Aorta (tissue), 5 donors: ENCODE measurements around the gene MADCAM1. TPM values are rescaled to one million over a fixed set of nuclear protein-coding genes. Genes with fewer than 3 reads are reported as not detected.

ENCODE experiments used
- ATAC-seq: fragments of 200-7000 bp; cut with Tn5 transposase; one replicate; pipeline ENCODE4 v1.9.1; 2022; ENCODE audit warnings: moderate library complexity; ENCODE audit not compliant: low FRiP score
- DNase-seq, 2 donors: peaks; one replicate each; pipeline ENCODE4 v3.0.0-alpha.2; 2020
- H3K27ac ChIP-seq, 2 donors: one replicate each; pipeline ENCODE4 v1.5.1; 2013; ENCODE audit warnings: low read length in 2 of 2, mild to moderate bottlenecking in 2 of 2, moderate library complexity in 2 of 2, control low read depth in 1 of 2, inconsistent platforms in 1 of 2, low read depth in 1 of 2
- H3K27me3 ChIP-seq, 2 donors: one replicate each; pipeline ENCODE4 v1.6.1; 2013; ENCODE audit warnings: control low read depth in 1 of 2, low read length in 1 of 2, mild to moderate bottlenecking in 1 of 2, moderate library complexity in 1 of 2; ENCODE audit not compliant: insufficient read depth in 2 of 2, control insufficient read depth in 1 of 2
- H3K36me3 ChIP-seq, 2 donors: one replicate each; pipeline ENCODE4 v1.6.1; 2013; ENCODE audit warnings: control low read depth in 1 of 2, low read length in 1 of 2, mild to moderate bottlenecking in 1 of 2; ENCODE audit not compliant: insufficient read depth in 2 of 2, control insufficient read depth in 1 of 2
- H3K4me1 ChIP-seq, 2 donors: one replicate each; pipeline ENCODE4 v1.6.1; 2013; ENCODE audit warnings: low read length in 2 of 2, control low read depth in 1 of 2, mild to moderate bottlenecking in 1 of 2, moderate library complexity in 1 of 2; ENCODE audit not compliant: insufficient read depth in 2 of 2, control insufficient read depth in 1 of 2
- H3K4me3 ChIP-seq, 2 donors: one replicate each; pipeline ENCODE4 v1.5.1; 2013; ENCODE audit warnings: low read length in 2 of 2, control low read depth in 1 of 2, mild to moderate bottlenecking in 1 of 2
- H3K9me3 ChIP-seq: one replicate; pipeline ENCODE4 v1.6.1; 2013; ENCODE audit warnings: mild to moderate bottlenecking, low read length; ENCODE audit not compliant: control insufficient read depth
- WGBS, 2 donors: extraction: QIAGEN DNeasy Blood & Tissue Kit; methylation state at CpG; one replicate each; pipeline ENCODE4 v1.1.7; 2013; 5-methylcytosine and 5-hydroxymethylcytosine counted together
- intact Hi-C, 2 donors: fragments of 100-400 bp; cut with DNase I; formaldehyde crosslinking; loops; one replicate each; pipeline versions ENCODE4 v1.14.2 to v1.15.0; 2022
- polyA plus RNA-seq, 2 donors: library from polyadenylated mRNA; stranded (reverse); fragments of 200-250 nt; gene quantifications; one replicate each; pipeline ENCODE4 v1.2.3, GENCODE V29; 2013
- total RNA-seq, 2 donors: library from RNA; stranded (reverse); fragmentation: NEBNext Ultra II Directional; extraction: Animal tissue kit (Norgen Biotek cat#: 25700); gene quantifications; one replicate each; pipeline ENCODE4 v1.2.1, GENCODE V29; 2021
- donor health status: healthy with polysubstance abuse.
- donor health status: Bipolar disorder and iron deficiency.
- donor health status: DM: no; HTN: no; CAD: no.
- donor health status: DM: no; HTN: no; CAD: no.
- donor health status: DM: yes; HTN: yes; CAD: no.

Gene MADCAM1
- total and polyA plus RNA-seq, 4 donors, result 0.50 to 1.4 (median 0.63) TPM; not detected in 1

DNA sequence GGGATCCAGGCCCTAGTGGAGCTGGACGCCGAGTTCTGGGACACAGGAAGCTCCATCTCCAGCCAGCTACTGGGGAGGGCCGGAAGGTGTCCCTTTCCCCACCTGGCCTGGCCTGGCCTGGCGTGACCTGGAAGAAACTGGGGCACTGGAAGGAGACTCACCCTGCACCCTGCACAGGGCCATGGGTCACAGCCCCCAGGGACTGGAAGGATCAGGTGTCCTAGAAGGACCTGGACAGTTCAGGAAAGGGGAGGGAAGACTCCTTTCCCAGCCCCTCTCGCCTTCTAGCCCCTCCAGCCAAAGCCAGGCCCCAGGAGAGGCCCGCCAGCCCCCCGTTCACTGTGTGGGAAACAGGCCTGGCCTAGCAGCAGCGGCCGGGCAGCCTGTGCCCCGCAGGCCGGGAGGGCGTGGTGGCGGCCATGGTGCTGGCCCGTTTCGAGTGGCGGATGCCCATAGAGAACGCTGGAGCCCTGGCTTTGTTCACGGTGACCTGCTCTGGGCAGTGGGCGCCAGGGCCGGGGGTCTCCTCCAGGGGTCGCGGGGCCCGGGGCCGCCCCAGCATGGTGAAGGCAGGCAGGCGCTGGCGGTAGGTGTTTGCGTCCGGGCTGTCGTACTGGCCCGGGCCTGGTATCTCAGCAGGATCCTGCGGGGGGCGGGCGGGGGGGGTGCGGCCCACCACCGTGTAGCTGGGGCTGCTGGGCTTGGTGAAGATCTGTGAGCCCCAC is 32.6 kb upstream of the MADCAM1 start:
- Histone ChIP-seq H3K9me3 (no peaks in the 10 kb centered on the region), H3K27ac (no peak overlapping the region), H3K4me1 (no peaks in the 10 kb centered on the region), H3K4me3 (no peak overlapping the region), H3K27me3 (no peaks in the 10 kb centered on the region), H3K36me3 (no peaks in the 10 kb centered on the region)
- 80 to 85% methylated on average over 35 of the region's 35 CpGs for WGBS, 2 donors
- ATAC-seq, result no peak
- DNase-seq, result peak in 1 of 2 donors; percentile 66
- intact Hi-C loops, result no loop called here

DNA sequence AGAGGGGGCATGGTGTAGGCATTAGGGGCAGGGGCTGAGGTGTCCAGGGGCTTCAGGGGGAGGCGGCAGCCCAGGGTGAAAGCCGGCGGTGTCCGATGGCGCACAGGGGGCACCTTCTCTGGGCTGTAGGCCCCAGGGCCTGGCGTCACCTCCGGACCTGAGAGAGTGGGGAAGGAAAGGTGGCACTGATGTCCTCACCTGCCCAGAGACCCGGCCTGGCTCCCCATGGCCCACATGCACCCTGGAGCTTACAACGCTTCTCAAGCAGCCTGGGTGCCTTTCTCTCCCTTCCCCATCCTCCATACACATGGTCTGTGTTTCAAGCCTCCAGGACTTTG is 32.1 kb upstream of the MADCAM1 start:
- intact Hi-C loops, result no loop called here
- Histone ChIP-seq H3K27me3 (no peaks in the 10 kb centered on the region), H3K36me3 (no peaks in the 10 kb centered on the region), H3K4me3 (no peak overlapping the region), H3K4me1 (no peaks in the 10 kb centered on the region), H3K27ac (no peak overlapping the region), H3K9me3 (no peaks in the 10 kb centered on the region)
- ATAC-seq (no peak), DNase-seq (peak in 1 of 2 donors; percentile 74)
- 81 to 90% methylated on average over 9 of the region's 9 CpGs for WGBS, 2 donors

- H3K27ac ChIP-seq, result no peak overlapping the region
- no peak for ATAC-seq
- WGBS, 2 donors, result 95 to 97% methylated on average over 3 of the region's 3 CpGs
Observed at GRCh38 chr19:465056-465816, 31.1 kb upstream of the MADCAM1 start.

DNA sequence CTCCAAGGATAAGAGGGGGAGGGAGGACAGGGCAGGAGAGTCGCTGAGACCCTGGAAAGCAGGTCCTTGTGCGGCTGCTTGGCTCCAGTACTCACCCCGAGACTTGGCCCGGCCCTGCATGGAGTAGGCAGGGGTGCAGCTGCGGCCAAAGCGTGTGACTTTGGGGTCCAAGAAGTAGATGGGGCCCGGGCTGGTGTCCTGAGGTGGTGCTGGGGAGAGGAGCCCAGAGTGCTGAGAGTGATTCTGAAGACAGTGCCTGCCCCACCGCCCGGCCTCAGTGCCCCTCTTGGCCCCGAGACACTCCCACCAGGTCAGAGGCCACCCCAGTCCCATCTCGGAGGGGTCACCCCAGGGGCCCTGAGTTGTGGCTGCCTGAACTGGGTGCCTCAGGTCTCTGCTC is 28.7 kb upstream of the MADCAM1 start:
- WGBS, 2 donors, result 68 to 76% methylated on average over 11 of the region's 11 CpGs
- H3K4me3 ChIP-seq, result no peak overlapping the region
- H3K4me1 ChIP-seq, result no peaks in the 10 kb centered on the region
- intact Hi-C loops, result no loop called here
- no peak for ATAC-seq
- peak in 1 of 2 donors; percentile 75 for DNase-seq
- no peaks in the 10 kb centered on the region for H3K27me3 ChIP-seq
- no peaks in the 10 kb centered on the region for H3K36me3 ChIP-seq
- no peaks in the 10 kb centered on the region for H3K9me3 ChIP-seq
- H3K27ac ChIP-seq, result no peak overlapping the region

More at GRCh38 chr19:465056-465816, 31.1 kb upstream of the MADCAM1 start:
- DNase-seq, result no peak
- Histone ChIP-seq H3K9me3 (no peaks in the 10 kb centered on the region), H3K4me1 (no peaks in the 10 kb centered on the region), H3K4me3 (no peak overlapping the region), H3K27me3 (no peaks in the 10 kb centered on the region), H3K36me3 (no peaks in the 10 kb centered on the region)
- intact Hi-C loops, result no loop called here

- WGBS, 2 donors, result 73 to 77% methylated on average over 27 of the region's 27 CpGs
- no peaks in the 10 kb centered on the region for H3K27me3 ChIP-seq
- no peak overlapping the region for H3K4me3 ChIP-seq
- ATAC-seq, result no peak
- no peak for DNase-seq
- no peaks in the 10 kb centered on the region for H3K36me3 ChIP-seq
- intact Hi-C loops, result no loop called here
- H3K27ac ChIP-seq, result no peak overlapping the region
- H3K4me1 ChIP-seq, result no peaks in the 10 kb centered on the region
- H3K9me3 ChIP-seq, result no peaks in the 10 kb centered on the region
Observed at GRCh38 chr19:468587-469256, 27.6 kb upstream of the MADCAM1 start.

GRCh38 chr19:469833-470232 is 26.5 kb upstream of the MADCAM1 start:
- no peaks in the 10 kb centered on the region for H3K4me1 ChIP-seq
- no peaks in the 10 kb centered on the region for H3K27me3 ChIP-seq
- no peaks in the 10 kb centered on the region for H3K9me3 ChIP-seq
- no peaks in the 10 kb centered on the region for H3K36me3 ChIP-seq
- intact Hi-C loops, result no loop called here
- no peak overlapping the region for H3K4me3 ChIP-seq
- H3K27ac ChIP-seq, result no peak overlapping the region
- 82% methylated on average over 5 to 7 of the region's 7 CpGs for WGBS, 2 donors
- no peak for ATAC-seq
- DNase-seq, result no peak

- Histone ChIP-seq H3K27me3 (no peaks in the 10 kb centered on the region), H3K9me3 (no peaks in the 10 kb centered on the region), H3K36me3 (no peaks in the 10 kb centered on the region), H3K4me3 (no peak overlapping the region), H3K27ac (no peak overlapping the region), H3K4me1 (no peaks in the 10 kb centered on the region)
- intact Hi-C loops, result no loop called here
- DNase-seq (peak in 1 of 2 donors; percentile 75), ATAC-seq (peak; percentile 34)
- 74 to 75% methylated on average over 20 of the region's 20 CpGs for WGBS, 2 donors
Observed at GRCh38 chr19:470701-471100, 25.6 kb upstream of the MADCAM1 start.

DNA sequence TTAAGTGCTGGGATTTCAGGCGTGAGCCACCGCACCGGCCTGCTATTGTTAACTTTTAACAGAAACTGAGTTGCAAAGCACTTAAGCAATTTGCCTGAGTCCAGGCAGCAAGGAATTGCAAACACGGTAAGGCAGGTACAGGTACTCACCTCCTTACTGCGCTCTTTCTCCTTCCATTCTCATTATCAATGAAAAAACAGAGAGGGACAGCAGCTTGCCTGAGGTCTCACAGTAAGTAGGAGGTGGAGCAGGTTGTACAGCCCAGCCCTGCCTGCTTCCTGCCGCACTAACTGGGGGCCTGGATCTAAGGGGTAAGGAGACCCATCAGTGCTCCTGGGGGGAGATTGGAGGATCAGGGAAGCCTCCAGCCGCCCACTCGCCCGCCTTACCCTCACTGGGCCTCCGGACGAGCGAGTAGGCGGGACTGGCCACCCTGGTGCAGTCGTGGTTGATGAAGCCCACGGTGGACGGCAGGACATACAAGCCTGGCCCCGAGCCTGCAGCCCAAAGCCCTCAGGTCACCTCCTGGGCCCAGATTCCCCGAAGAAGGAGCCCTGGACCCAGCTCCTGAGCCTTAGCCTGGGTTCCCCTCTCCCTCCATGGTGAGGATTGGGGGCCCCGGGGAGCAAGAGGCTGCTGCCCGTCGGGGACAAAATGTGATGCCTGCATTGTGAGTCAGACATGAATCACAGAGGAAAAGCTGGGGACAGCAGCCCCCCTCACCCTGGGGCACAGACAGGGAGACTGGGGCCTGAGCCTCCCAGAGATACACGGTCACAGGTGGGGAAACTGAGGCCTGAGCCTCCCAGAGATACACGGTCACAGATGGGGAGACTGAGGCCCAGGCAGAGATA is 24.1 kb upstream of the MADCAM1 start:
- no peak for ATAC-seq
- DNase-seq, result no peak
- WGBS, 2 donors, result 70 to 71% methylated on average over 23 of the region's 23 CpGs

More for the DNA sequence above, 24.1 kb upstream of the MADCAM1 start:
- H3K27ac ChIP-seq, result no peak overlapping the region
- H3K36me3 ChIP-seq, result no peaks in the 10 kb centered on the region
- H3K9me3 ChIP-seq, result no peaks in the 10 kb centered on the region
- intact Hi-C loops, result no loop called here
- H3K4me1 ChIP-seq, result no peaks in the 10 kb centered on the region
- no peaks in the 10 kb centered on the region for H3K27me3 ChIP-seq
- H3K4me3 ChIP-seq, result no peak overlapping the region
